Motor neuron (in vitro differentiated cells): ENCODE results near the gene RARRES1. TPM values are rescaled to one million over a fixed set of nuclear protein-coding genes. Genes with fewer than 3 reads are reported as not detected.
A peak's percentile ranks its signal among the peaks of the same experiment; 100 is the strongest.

Experiments used
- ATAC-seq, 8 experiments: fragments of 200-7000 bp; cut with Tn5 transposase; replicated peaks in 6 of 8; 2 replicates each; pipeline ENCODE4 v1.8.0; 2021; ENCODE audit warnings: mild to moderate bottlenecking in 8 of 8, moderate library complexity in 8 of 8
- H3K27ac ChIP-seq, 2 donors: fragments of 250-450 bp; sonication (Bioruptor Pico); 2 replicates each; pipeline ENCODE4 v1.9.0; 2021; ENCODE audit warnings: antibody characterized with exemption in 2 of 2, mild to moderate bottlenecking in 2 of 2, moderate library complexity in 1 of 2
- H3K4me1 ChIP-seq, 2 donors: fragments of 250-450 bp; sonication (Bioruptor Pico); replicated peaks in 1 of 2; 2 replicates each; pipeline ENCODE4 v1.6.1; 2021; ENCODE audit warnings: antibody characterized with exemption in 2 of 2, mild to moderate bottlenecking in 2 of 2, moderate library complexity in 1 of 2
- H3K4me3 ChIP-seq, 5 donors: fragments of 250-450 bp; sonication (Bioruptor Pico); 2 replicates each; pipeline ENCODE4 v1.9.0; 2021; ENCODE audit warnings: antibody characterized with exemption in 5 of 5, mild to moderate bottlenecking in 5 of 5, moderate library complexity in 4 of 5
- WGBS, 10 experiments: fragments of 450-650 bp; shearing (Covaris generic); methylation state at CpG; one replicate each; pipeline ENCODE4 v1.0.0; 2022; 5-methylcytosine and 5-hydroxymethylcytosine counted together
- in situ Hi-C, 9 experiments: fragments of 400-800 bp; cut with MboI; loops; one replicate each; pipeline ENCODE4 v1.15.0; 2021; ENCODE audit warnings: low sequenced_read_pairs in 9 of 9, low pct_unique_long_range_greater_than_20kb in 2 of 9; ENCODE audit not compliant: unreplicated experiment in 9 of 9
- total RNA-seq, 8 experiments: library from RNA; unstranded; fragments of 300-600 nt; gene quantifications; 2 replicates each; pipeline versions ENCODE4 v1.2.3 to v1.2.4, GENCODE V29; 2022

The RARRES1 gene
- total RNA-seq, 8 experiments from 2014 or later = 0.38 to 49.2 (median 1.5) TPM

DNA sequence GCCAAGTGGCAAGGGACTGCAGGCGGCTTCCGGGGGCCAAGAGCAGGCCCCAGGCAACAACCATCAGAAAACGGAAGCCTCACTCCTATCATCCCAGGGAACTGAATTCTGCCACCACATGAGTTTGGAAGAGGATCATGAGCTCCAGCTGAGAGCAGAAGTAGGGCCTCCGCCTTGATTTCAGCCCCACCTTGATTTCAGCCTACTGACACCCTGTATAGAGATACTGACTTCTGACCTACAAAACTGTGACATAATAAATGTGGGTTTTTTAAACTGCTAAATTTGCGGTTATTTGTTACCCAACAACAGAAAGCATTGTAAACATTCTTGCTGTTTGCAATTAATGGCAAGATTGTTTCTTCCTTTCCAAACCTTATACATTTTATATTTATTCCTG, 21.6 kb upstream of the RARRES1 start:
- Histone ChIP-seq H3K4me1 (no peaks in the 10 kb centered on the region), H3K27ac (no peak overlapping the region), H3K4me3 (no peak overlapping the region)
- ATAC-seq = peak in 1 of 8 experiments; percentile 68
- in situ Hi-C loops = no loop called here
- WGBS, 10 experiments = 62 to 98% (median 83%) methylated on average over 2 to 5 of the region's 5 CpGs; no CpG with 5 or more reads in 3 of the 10 experiments

DNA sequence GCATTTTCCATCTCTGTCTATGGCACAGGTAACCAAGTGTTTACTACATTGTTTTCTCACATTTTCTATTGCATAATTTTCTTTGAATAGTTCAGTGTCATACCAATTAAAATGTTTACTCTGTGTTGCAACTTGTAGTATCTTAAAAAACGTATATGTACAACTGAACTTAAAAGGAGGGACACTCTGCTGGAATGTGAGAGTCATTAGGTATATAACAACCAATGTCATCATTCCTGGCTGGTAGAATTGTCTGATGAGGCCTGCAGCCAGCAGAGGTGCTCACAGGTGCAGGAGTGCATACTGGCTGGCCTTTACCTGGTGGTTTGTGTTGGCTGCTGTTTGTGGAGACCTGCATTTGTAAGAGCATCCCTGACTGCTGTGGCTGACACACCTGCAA, 19.1 kb upstream of the RARRES1 start:
- no peak overlapping the region for H3K4me3 ChIP-seq
- 0 to 60% (median 30%) methylated on average over 1 of the region's 1 CpG; no CpG with 5 or more reads in 3 of the 10 experiments for WGBS, 10 experiments
- H3K4me1 ChIP-seq = no peaks in the 10 kb centered on the region
- in situ Hi-C loops = no loop called here
- no peak for ATAC-seq
- H3K27ac ChIP-seq = no peak overlapping the region

DNA sequence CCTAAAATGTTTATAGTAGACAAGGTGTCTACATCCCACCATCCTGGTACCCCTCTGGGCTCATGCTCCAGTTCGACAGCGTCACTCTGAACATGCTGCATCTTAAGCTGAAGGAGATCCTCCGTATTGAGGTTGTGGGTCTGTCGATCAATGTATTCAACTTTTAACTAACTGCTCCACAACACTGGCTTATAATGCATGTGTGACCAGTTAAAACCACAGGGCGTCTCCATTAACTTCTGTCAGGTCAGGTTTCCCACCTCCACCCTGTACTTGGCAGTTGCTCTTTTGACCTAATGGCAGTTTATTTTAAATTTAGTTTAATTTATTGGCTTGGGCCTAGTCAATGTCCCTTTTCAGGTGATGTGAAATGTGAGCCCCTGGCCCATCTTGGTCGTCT, 17.8 kb upstream of the RARRES1 start:
- 64 to 98% (median 91%) methylated on average over 2 to 6 of the region's 6 CpGs; no CpG with 5 or more reads in 2 of the 10 experiments for WGBS, 10 experiments

DNA sequence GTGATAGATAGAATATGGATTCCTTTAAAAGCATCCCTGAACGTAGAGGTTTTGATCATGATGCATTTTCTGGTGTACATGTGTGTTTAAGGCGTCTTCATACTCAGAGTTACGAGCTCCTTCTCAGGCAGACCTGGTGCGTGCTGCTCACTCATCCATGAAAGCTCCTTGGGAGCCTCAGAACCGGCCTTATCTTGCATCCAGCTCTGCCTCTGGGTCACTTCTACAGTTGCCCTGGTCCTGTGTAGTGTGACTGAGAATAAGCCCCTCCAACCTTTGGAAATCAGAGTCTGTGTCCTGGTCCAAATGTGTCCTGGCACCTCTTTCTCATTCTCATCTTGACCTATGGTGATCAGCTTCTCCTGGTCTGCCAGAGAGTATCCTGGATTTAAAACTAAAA, 17.3 kb upstream of the RARRES1 start:
- WGBS, 10 experiments = 60 to 91% (median 87%) methylated on average over 1 to 4 of the region's 5 CpGs; no CpG with 5 or more reads in 6 of the 10 experiments
- Histone ChIP-seq H3K4me3 (no peak overlapping the region), H3K4me1 (no peaks in the 10 kb centered on the region), H3K27ac (no peak overlapping the region)
- in situ Hi-C loops = loop anchor here in 1 of 9 experiments (25.0 kb wide), 1 partner anchor 513 kb away; no protein-coding TSS in a partner anchor
- no peak for ATAC-seq

More for the DNA sequence above, 17.8 kb upstream of the RARRES1 start:
- no peak overlapping the region for H3K27ac ChIP-seq
- no peaks in the 10 kb centered on the region for H3K4me1 ChIP-seq
- no peak overlapping the region for H3K4me3 ChIP-seq
- in situ Hi-C loops = no loop called here
- no peak for ATAC-seq

DNA sequence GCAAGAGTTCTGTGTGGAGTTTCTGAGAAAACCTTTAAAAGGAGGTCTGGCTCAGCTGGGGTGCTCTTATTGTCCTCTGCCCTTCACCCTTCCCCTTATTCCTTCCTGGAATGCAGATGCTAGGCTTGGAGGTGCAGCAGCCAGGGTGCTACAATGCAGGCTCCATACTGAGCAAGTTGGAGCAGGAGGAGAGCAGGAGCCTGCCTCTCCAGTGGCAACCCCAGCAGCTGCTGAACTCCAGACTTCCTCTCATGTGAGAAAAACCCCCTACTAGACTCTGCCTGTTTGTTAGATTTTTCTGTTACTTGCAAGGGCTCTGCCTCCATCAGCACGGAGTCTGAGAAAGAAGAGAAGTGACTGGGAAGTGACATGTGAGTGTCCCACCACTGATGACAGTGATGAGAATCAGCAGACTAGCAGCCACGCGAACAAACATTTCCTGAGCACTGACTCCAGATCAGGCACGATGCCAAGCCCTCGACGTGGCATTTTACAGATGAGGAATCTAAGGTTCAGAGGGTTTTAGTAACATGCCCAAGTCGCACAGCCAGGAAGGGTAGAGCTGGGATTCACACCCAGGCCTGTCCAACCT, 16.1 kb upstream of the RARRES1 start:
- 75 to 97% (median 90%) methylated on average over 2 to 5 of the region's 7 CpGs; no CpG with 5 or more reads in 3 of the 10 experiments for WGBS, 10 experiments
- no peak overlapping the region for H3K27ac ChIP-seq
- no peaks in the 10 kb centered on the region for H3K4me1 ChIP-seq
- ATAC-seq = no peak
- H3K4me3 ChIP-seq = no peak overlapping the region
- in situ Hi-C loops = loop anchor here in 1 of 9 experiments (25.0 kb wide), 1 partner anchor 514 kb away; no protein-coding TSS in a partner anchor

DNA sequence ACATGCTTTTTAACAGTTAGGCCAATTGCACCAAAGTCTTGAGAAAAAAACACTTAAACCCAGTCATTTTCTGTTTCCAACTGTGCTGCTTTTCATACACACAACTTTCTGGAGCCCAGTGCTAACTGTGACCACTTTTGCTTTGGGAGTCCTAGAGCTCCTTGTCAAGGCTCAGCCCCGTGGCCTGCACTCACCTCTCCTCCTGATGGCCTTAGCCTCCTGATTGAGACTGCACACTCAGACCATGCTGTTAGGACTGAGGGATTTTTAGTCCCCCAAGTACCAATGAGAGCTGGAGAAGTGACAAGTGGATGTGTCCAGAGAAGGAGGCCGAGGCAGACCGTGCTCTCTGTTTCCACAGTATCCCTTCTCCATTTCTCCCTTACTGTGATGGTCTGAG, 15.2 kb upstream of the RARRES1 start:
- no peak for ATAC-seq
- Histone ChIP-seq H3K4me3 (no peak overlapping the region), H3K4me1 (no peaks in the 10 kb centered on the region), H3K27ac (no peak overlapping the region)
- in situ Hi-C loops = loop anchor here in 1 of 9 experiments (25.0 kb wide), 1 partner anchor 515 kb away; no protein-coding TSS in a partner anchor
- WGBS, 10 experiments = 63 to 100% (median 100%) methylated on average over 2 to 3 of the region's 3 CpGs; no CpG with 5 or more reads in 5 of the 10 experiments

DNA sequence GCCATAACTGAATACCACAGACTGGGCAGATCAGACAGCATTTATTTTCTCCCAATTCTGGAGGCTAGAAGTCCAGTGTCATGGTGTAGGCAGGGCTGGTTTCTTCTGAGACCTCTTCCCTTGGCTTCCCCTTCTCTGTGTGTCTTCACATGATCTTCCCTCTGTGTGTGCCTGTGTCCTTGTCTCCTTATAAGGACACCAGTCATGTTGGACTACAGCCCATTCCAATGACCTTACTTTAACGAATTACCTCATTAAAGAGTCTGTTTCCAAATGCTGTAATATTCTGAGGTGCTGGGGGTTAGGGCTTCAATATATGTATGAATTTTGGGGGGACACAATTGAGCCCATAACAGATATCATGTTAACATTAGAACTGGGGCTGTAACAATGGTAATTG, 13.3 kb upstream of the RARRES1 start:
- Histone ChIP-seq H3K4me3 (no peak overlapping the region), H3K27ac (no peak overlapping the region), H3K4me1 (no peaks in the 10 kb centered on the region)
- in situ Hi-C loops = loop anchor here in 1 of 9 experiments (25.0 kb wide), 1 partner anchor 517 kb away; no protein-coding TSS in a partner anchor
- WGBS, 10 experiments = 60 to 100% (median 89%) methylated on average over 1 of the region's 1 CpG; no CpG with 5 or more reads in 5 of the 10 experiments
- no peak for ATAC-seq

DNA sequence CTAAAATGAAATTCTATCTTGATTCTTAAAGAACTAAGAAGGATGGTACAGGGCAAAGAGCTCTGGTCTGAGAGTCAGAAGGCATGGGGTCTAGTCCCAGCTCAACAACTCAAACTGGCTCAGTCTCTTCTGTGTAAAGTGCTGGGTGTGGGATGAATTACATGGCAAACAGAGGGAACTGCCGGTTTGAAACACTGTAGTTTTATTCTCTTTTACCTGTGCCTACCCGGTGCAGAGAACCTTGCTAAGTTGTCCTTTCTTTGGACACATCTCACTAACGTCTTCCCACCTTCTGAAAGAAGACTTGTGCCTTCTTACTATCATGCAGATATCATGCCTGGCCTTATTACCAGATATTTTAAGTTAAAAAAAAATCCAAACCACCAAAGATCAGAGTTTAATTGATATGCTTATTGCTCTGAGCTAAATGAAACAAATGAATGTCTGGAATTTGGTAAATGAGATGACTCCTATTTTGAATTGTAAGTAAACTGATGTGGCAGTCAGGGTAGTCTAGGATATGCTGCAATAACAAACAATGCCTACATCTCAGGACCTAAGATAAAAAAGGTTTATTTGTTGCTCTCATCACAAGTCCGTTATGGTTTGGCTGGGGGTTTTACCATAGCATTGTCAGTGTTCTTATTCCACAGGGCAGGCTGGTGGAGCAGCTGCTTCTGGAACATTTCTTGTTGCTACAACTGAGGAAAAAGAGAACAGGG, 12.5 kb upstream of the RARRES1 start:
- no peaks in the 10 kb centered on the region for H3K4me1 ChIP-seq
- no peak for ATAC-seq
- WGBS, 10 experiments = 67 to 100% (median 86%) methylated on average over 1 to 4 of the region's 4 CpGs; no CpG with 5 or more reads in 2 of the 10 experiments
- no peak overlapping the region for H3K4me3 ChIP-seq
- in situ Hi-C loops = loop anchor here in 1 of 9 experiments (25.0 kb wide), 1 partner anchor 518 kb away; no protein-coding TSS in a partner anchor
- H3K27ac ChIP-seq = no peak overlapping the region

DNA sequence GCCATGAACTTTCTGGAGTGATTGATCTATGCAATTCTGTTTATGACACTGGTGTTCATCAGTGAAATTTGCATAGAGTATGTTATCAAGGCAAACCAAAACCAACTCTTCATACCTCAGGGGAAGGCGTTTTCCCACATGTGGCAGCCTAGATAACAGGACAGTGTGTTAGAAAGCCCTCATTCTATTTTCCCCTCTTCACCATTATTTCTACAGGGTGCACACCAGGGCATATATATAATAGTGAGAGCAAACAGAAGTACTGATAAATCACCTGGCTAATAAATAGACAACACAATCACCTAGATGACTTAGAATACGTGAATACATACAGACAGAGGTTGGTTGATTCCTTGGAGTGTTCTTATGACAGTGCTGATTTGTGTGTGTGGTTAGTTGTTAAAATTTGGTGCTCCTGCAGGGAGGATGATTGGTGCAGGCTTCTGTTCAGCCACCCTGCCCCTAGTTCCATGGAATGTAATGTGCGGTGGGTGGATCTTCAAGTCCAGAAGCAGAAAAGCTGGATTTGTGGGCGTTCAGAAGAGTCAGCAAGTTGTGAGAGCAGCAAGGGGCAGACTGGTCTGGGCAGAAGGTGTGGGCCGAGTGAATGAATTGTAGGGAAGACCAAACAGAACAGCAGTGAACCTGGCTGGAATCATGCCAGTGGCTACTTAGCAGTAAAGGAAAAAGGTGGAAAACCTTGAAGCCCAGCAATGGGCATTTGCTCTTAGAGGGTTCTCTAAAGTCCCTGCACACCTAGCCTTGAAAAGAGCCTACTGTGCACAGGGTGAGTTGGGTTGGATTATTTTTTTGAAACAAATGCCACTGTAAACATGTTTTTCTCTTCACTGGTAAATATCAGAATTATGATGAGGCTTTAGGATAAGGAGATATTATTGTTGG, 11.7 kb upstream of the RARRES1 start:
- peak in 2 of 8 experiments; percentile 46 to 65 for ATAC-seq
- WGBS, 10 experiments = 32 to 100% (median 90%) methylated on average over 1 to 5 of the region's 5 CpGs; no CpG with 5 or more reads in 1 of the 10 experiments
- Histone ChIP-seq H3K4me3 (no peak overlapping the region), H3K27ac (no peak overlapping the region), H3K4me1 (no peaks in the 10 kb centered on the region)
- in situ Hi-C loops = loop anchor here in 1 of 9 experiments (25.0 kb wide), 1 partner anchor 518 kb away; no protein-coding TSS in a partner anchor

DNA sequence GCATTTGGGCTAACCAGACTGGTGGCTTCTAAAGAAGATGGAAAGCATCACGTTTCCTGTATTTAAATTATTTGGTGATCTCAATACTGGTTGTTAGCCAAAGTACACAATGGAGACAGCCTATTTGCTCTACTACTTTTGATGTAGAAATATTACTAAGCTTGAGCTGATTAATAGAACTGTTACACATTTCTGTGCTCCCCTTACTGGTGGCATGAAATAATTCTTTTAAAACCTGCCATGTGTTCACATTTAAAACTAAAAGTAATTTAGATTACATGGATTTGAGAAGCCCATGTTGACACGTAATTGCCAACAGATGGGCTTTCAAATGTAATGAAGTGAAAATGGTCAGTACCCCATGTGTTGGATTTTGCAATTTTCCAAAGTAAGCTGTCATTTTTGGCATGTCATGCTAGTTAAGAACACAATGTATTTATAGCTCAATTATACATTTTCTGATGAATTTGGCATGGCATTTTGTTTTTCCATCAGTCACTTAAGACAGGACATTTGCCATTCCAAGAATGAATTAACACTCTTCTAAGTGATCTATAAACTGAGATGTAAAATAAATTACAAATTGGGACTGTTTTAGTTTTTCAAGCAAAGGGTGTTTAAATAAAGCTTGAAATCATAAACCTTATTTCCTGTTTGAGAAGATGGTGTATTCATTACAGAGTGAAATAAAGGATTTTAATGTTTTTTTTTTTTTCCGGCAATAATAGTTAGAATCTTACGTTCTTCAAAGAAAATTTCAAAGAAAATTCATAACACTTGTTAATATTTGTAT, 10.8 kb upstream of the RARRES1 start:
- no peaks in the 10 kb centered on the region for H3K4me1 ChIP-seq
- 22 to 100% (median 90%) methylated on average over 2 to 4 of the region's 4 CpGs for WGBS, 10 experiments
- no peak overlapping the region for H3K4me3 ChIP-seq
- peak in 2 of 8 experiments; percentile 54 to 67 for ATAC-seq
- no peak overlapping the region for H3K27ac ChIP-seq
- in situ Hi-C loops = loop anchor here in 1 of 9 experiments (25.0 kb wide), 1 partner anchor 519 kb away; no protein-coding TSS in a partner anchor

DNA sequence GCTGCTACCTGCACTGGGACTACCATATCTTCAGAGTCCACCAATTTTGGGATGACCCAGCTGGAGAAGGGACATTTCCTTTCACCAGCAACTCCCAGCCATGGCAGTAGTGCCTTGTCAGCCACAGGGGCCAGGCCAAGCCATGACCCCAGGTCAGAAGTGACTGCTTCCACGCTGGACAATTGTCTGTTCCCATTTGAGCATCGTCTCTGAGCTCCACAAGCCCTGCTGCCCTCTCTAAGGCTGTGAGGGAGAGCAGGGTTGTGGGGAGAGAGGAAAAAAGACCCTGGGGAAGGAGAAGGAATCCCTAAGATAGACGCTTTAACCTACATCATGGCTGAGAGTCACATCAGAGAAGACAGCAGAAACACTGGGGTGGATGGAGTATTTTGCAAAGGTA, 7.4 kb upstream of the RARRES1 start:
- no peak for ATAC-seq
- Histone ChIP-seq H3K4me1 (no peaks in the 10 kb centered on the region), H3K27ac (no peak overlapping the region), H3K4me3 (no peak overlapping the region)
- 60 to 100% (median 79%) methylated on average over 1 to 2 of the region's 3 CpGs; no CpG with 5 or more reads in 6 of the 10 experiments for WGBS, 10 experiments
- in situ Hi-C loops = loop anchor here in 1 of 9 experiments (25.0 kb wide), 1 partner anchor 523 kb away; no protein-coding TSS in a partner anchor

DNA sequence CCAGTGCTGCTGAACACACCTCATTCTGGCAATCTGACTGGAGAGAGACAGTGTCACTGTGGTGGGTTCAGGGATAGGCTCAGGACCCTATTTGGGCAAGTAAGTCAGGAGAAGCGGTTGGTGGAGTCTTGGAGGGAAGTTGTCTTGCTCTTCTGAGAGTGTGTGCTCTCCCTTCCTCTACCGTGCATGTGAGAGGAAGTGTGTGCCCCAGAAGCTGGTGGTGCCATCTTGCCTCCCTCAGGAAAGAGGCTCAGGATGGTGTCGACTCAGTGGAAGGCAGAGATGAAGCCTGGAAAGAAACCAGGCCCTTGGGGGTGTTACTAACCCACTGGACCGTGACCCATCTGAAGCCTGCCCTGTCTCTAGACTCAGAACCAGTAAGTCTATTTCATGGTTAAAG, 6.8 kb upstream of the RARRES1 start:
- 80 to 100% (median 91%) methylated on average over 1 to 3 of the region's 4 CpGs; no CpG with 5 or more reads in 2 of the 10 experiments for WGBS, 10 experiments
- Histone ChIP-seq H3K27ac (no peak overlapping the region), H3K4me1 (no peaks in the 10 kb centered on the region), H3K4me3 (no peak overlapping the region)
- ATAC-seq = no peak
- in situ Hi-C loops = loop anchor here in 1 of 9 experiments (25.0 kb wide), 1 partner anchor 523 kb away; no protein-coding TSS in a partner anchor
